H1 (cell line): ENCODE results near the gene CD79A. TPM values are rescaled to one million over a fixed set of nuclear protein-coding genes. Genes with fewer than 3 reads are reported as not detected.

ENCODE experiments used
- CTCF ChIA-PET: fragments of 300-600 bp; sonication (Branson Sonifier 250); formaldehyde crosslinking; loops from one replicate; lab custom pipeline; 2021; ENCODE audit not compliant: partially characterized antibody; lab: Charles Lee
- POLR2A ChIA-PET: fragments of 300-600 bp; sonication (Branson Sonifier 250); formaldehyde crosslinking; loops from one replicate; lab custom pipeline; 2021; ENCODE audit warnings: inconsistent platforms; ENCODE audit not compliant: partially characterized antibody; lab: Charles Lee
- DNase-seq, 2 experiments: peaks; one replicate each; pipeline versions ENCODE4 v3.0.0 to v3.0.0-alpha.2; 2010 to 2022; ENCODE audit warnings: low spot score in 2 of 2, low read depth in 1 of 2, mixed read lengths in 1 of 2
- FAIRE-seq: peaks from 2 replicates; lab custom pipeline; 2011; peaks lifted over from hg19 to GRCh38; lab: Jason Lieb, UNC
- H2AFZ ChIP-seq: 2 replicates; pipeline ENCODE4 v1.8.1; 2012; ENCODE audit warnings: low read length, inconsistent platforms
- H2AK5ac ChIP-seq: 2 replicates; pipeline ENCODE4 v1.6.1; 2013; ENCODE audit warnings: low read depth, low read length
- H2BK120ac ChIP-seq: replicated peaks from 2 replicates; pipeline ENCODE3; 2013; ENCODE audit warnings: low read depth, low read length, inconsistent platforms
- H2BK12ac ChIP-seq: 2 replicates; pipeline ENCODE4 v1.6.1; 2013; ENCODE audit warnings: low read depth, low read length
- H2BK15ac ChIP-seq: 2 replicates; pipeline ENCODE4 v1.6.1; 2013; ENCODE audit warnings: low read length
- H2BK20ac ChIP-seq: 2 replicates; pipeline ENCODE4 v1.6.1; 2013; ENCODE audit warnings: low read length
- H2BK5ac ChIP-seq: 2 replicates; pipeline ENCODE4 v1.6.1; 2013; ENCODE audit warnings: low read depth, low read length
- H3K14ac ChIP-seq: 2 replicates; pipeline ENCODE4 v1.6.1; 2013; ENCODE audit warnings: inconsistent platforms; ENCODE audit not compliant: insufficient read length
- H3K18ac ChIP-seq: 2 replicates; pipeline ENCODE4 v1.6.1; 2013; ENCODE audit warnings: low read length; ENCODE audit errors: extremely low read depth
- H3K23ac ChIP-seq: 2 replicates; pipeline ENCODE4 v1.6.1; 2013; ENCODE audit warnings: inconsistent platforms; ENCODE audit not compliant: insufficient read length
- H3K23me2 ChIP-seq: 2 replicates; pipeline ENCODE4 v1.6.1; 2013; ENCODE audit warnings: low read depth, low read length
- H3K27ac ChIP-seq: 2 replicates; pipeline ENCODE4 v1.6.1; 2011; ENCODE audit warnings: low read depth, low read length, inconsistent platforms
- H3K27me3 ChIP-seq, 4 experiments: replicated peaks in 1 of 4; 1 replicate in 1 of 4; 2 replicates in 3 of 4; pipeline versions ENCODE4 v1.6.1 to v1.8.1; 2011 to 2013; ENCODE audit warnings: low read length in 3 of 4, mild to moderate bottlenecking in 3 of 4, inconsistent platforms in 2 of 4, mixed read lengths in 2 of 4, moderate library complexity in 1 of 4; ENCODE audit not compliant: control insufficient read depth in 3 of 4, insufficient read depth in 3 of 4; ENCODE audit errors: extremely low read depth in 1 of 4
- H3K36me3 ChIP-seq, 4 experiments: 2 replicates each; pipeline versions ENCODE4 v1.6.1 to v1.8.1; 2011 to 2013; ENCODE audit warnings: mild to moderate bottlenecking in 4 of 4, low read length in 3 of 4, moderate library complexity in 2 of 4, control low read depth in 1 of 4, inconsistent platforms in 1 of 4; ENCODE audit not compliant: insufficient read depth in 4 of 4, control insufficient read depth in 2 of 4
- H3K4ac ChIP-seq: replicated peaks from 2 replicates; pipeline ENCODE3; 2013; ENCODE audit warnings: low read length, low read depth, mixed read lengths, inconsistent platforms; ENCODE audit not compliant: insufficient read length
- H3K4me1 ChIP-seq, 4 experiments: replicated peaks in 1 of 4; 1 replicate in 1 of 4; 2 replicates in 3 of 4; pipeline versions ENCODE4 v1.6.1 to v1.8.1; 2011 to 2013; ENCODE audit warnings: low read length in 3 of 4, inconsistent platforms in 2 of 4, mixed read lengths in 1 of 4; ENCODE audit not compliant: insufficient read depth in 4 of 4, control insufficient read depth in 3 of 4
- H3K4me2 ChIP-seq, 2 experiments: 2 replicates each; pipeline versions ENCODE4 v1.6.1 to v1.8.1; 2011 to 2013; ENCODE audit warnings: low read depth in 2 of 2, low read length in 2 of 2, control low read depth in 1 of 2, inconsistent platforms in 1 of 2, mild to moderate bottlenecking in 1 of 2; ENCODE audit not compliant: insufficient read depth in 1 of 2
- H3K4me3 ChIP-seq, 4 experiments: fragments of 200-600, 300-600 bp in 1 of 4; sonication (generic), shearing (Covaris generic), sonication (Bioruptor Twin) in 1 of 4; 2 replicates each; pipeline versions ENCODE4 v1.5.1 to v1.8.1; 2011 to 2016; ENCODE audit warnings: low read length in 4 of 4, low read depth in 3 of 4, control low read depth in 2 of 4, inconsistent platforms in 2 of 4, mild to moderate bottlenecking in 2 of 4, mixed read lengths in 1 of 4, moderate library complexity in 1 of 4; ENCODE audit not compliant: insufficient read depth in 2 of 4; ENCODE audit errors: extremely low read depth in 1 of 4
- H3K56ac ChIP-seq: replicated peaks from 2 replicates; pipeline ENCODE3; 2013; ENCODE audit warnings: low read depth, mild to moderate bottlenecking, mixed read lengths, low read length, inconsistent platforms; ENCODE audit not compliant: insufficient read length
- H3K79me1 ChIP-seq: 2 replicates; pipeline ENCODE4 v1.6.1; 2013; ENCODE audit warnings: low read depth, low read length, control low read depth
- H3K79me2 ChIP-seq, 2 experiments: 2 replicates each; pipeline versions ENCODE4 v1.6.1 to v1.8.1; 2012 to 2013; ENCODE audit warnings: low read length in 2 of 2, mild to moderate bottlenecking in 2 of 2, inconsistent platforms in 1 of 2; ENCODE audit not compliant: insufficient read depth in 2 of 2, control insufficient read depth in 1 of 2
- H3K9ac ChIP-seq, 4 experiments: replicated peaks in 1 of 4; 1 replicate in 1 of 4; 2 replicates in 3 of 4; pipeline versions ENCODE4 v1.6.1 to v1.8.1; 2011 to 2013; ENCODE audit warnings: low read depth in 3 of 4, low read length in 3 of 4, control low read depth in 2 of 4, mild to moderate bottlenecking in 2 of 4, moderate library complexity in 2 of 4, inconsistent platforms in 1 of 4; ENCODE audit errors: extremely low read depth in 1 of 4
- H3K9me3 ChIP-seq, 2 experiments: 2 replicates each; pipeline versions ENCODE4 v1.6.1 to v1.8.1; 2012 to 2013; ENCODE audit warnings: mild to moderate bottlenecking in 2 of 2, moderate library complexity in 2 of 2, control low read depth in 1 of 2, inconsistent platforms in 1 of 2, low read depth in 1 of 2, low read length in 1 of 2, mixed read lengths in 1 of 2; ENCODE audit not compliant: insufficient read depth in 2 of 2
- H4K20me1 ChIP-seq, 2 experiments: replicated peaks in 1 of 2; 2 replicates each; pipeline versions ENCODE3 to v1.8.1; 2011 to 2013; ENCODE audit warnings: inconsistent platforms in 2 of 2, low read length in 2 of 2, mild to moderate bottlenecking in 1 of 2; ENCODE audit not compliant: insufficient read depth in 2 of 2, control insufficient read depth in 1 of 2
- H4K5ac ChIP-seq: 2 replicates; pipeline ENCODE4 v1.6.1; 2013; ENCODE audit warnings: low read length, low read depth, mixed read lengths, inconsistent platforms; ENCODE audit not compliant: insufficient read length
- H4K8ac ChIP-seq: 2 replicates; pipeline ENCODE4 v1.8.0; 2013; ENCODE audit warnings: mild to moderate bottlenecking, moderate library complexity, low read length, inconsistent platforms; ENCODE audit not compliant: insufficient read depth; ENCODE audit errors: extremely low read depth
- H4K91ac ChIP-seq: replicated peaks from 2 replicates; pipeline ENCODE3; 2013; ENCODE audit warnings: low read length, mixed read lengths, inconsistent platforms; ENCODE audit not compliant: insufficient read length
- BCL11A ChIP-seq, 2 experiments: IDR thresholded peaks; one replicate each; pipeline ENCODE4 v1.6.1; 2011; ENCODE audit warnings: low read depth in 2 of 2, low read length in 2 of 2, mild to moderate bottlenecking in 2 of 2
- CBX8 ChIP-seq: fragments of 300-800, 300-1000 bp; sonication (generic); IDR thresholded peaks from 2 replicates; pipeline ENCODE4 v1.7.1; 2016; ENCODE audit warnings: low read depth, low read length, borderline replicate concordance
- GABPA ChIP-seq: IDR thresholded peaks from 2 replicates; pipeline ENCODE4 v1.6.1; 2011; ENCODE audit warnings: mild to moderate bottlenecking, low read length, moderate library complexity, borderline replicate concordance; ENCODE audit not compliant: insufficient read depth
- POLR2AphosphoS5 ChIP-seq: IDR thresholded peaks from 2 replicates; pipeline ENCODE4 v1.6.1; 2011; ENCODE audit warnings: low read depth, low read length
- SIX5 ChIP-seq: IDR thresholded peaks from 2 replicates; pipeline ENCODE4 v1.6.1; 2011; ENCODE audit warnings: mild to moderate bottlenecking, low read depth, low read length
- TEAD4 ChIP-seq: IDR thresholded peaks from 2 replicates; pipeline ENCODE4 v1.6.1; 2012; ENCODE audit warnings: low read depth, low read length, inconsistent platforms, mixed read lengths
- ZNF274 ChIP-seq: IDR thresholded peaks from 2 replicates; pipeline ENCODE4 v1.7.0; 2012; ENCODE audit warnings: low read length, borderline replicate concordance; ENCODE audit errors: extremely low read depth
- WGBS, 2 experiments: shearing (Covaris generic) in 1 of 2; methylation state at CpG; one replicate each; pipeline versions ENCODE4 v1.1.6 to v1.1.7; 2013 to 2015; ENCODE audit warnings: low lambda C conversion rate in 2 of 2, mixed read lengths in 2 of 2, inconsistent platforms in 1 of 2, low coverage in 1 of 2, missing lambda C conversion rate in 1 of 2; ENCODE audit not compliant: insufficient replicate concordance in 2 of 2, insufficient coverage in 1 of 2, insufficient read length in 1 of 2; ENCODE audit errors: extremely low coverage in 1 of 2, missing lambda C conversion rate in 1 of 2; 5-methylcytosine and 5-hydroxymethylcytosine counted together
- polyA plus RNA-seq, 7 experiments: library from polyadenylated mRNA; depleted of rRNA in 3 of 7; stranded (reverse) in 5 of 7; unstranded in 2 of 7; fragments of >200 nt in 5 of 7; fragments of 200-250 nt in 2 of 7; gene quantifications; 1 replicate in 5 of 7; 2 replicates in 1 of 7; 4 replicates in 1 of 7; pipeline versions ENCODE4 v1.2.1 to v1.2.3, GENCODE V29; 2011 to 2013; ENCODE audit warnings: missing spikeins in 2 of 7, mixed read lengths in 2 of 7
- total RNA-seq: library from RNA; stranded (reverse); fragmentation: NEBNext Ultra II Directional; extraction: Animal tissue kit (Norgen Biotek cat#: 25700); gene quantifications from 2 replicates; pipeline ENCODE4 v1.2.1, GENCODE V29; 2021
- TF ChIP-seq, protein P1 (sequence below), 3 experiments: IDR thresholded peaks; 1 replicate in 2 of 3; 2 replicates in 1 of 3; pipeline versions ENCODE4 v1.5.1 to v1.6.1; 2011; ENCODE audit warnings: low read length in 3 of 3, mild to moderate bottlenecking in 3 of 3, inconsistent platforms in 2 of 3, low read depth in 1 of 3, moderate library complexity in 1 of 3; ENCODE audit not compliant: insufficient read depth in 1 of 3; ENCODE audit errors: control extremely low read depth in 1 of 3

Gene CD79A
- total and polyA plus RNA-seq, 2 of the 8 experiments (the other 6 are each of a cell fraction or from before 2014, with no cell fraction given), result 0.54 to 0.77 TPM

DNA sequence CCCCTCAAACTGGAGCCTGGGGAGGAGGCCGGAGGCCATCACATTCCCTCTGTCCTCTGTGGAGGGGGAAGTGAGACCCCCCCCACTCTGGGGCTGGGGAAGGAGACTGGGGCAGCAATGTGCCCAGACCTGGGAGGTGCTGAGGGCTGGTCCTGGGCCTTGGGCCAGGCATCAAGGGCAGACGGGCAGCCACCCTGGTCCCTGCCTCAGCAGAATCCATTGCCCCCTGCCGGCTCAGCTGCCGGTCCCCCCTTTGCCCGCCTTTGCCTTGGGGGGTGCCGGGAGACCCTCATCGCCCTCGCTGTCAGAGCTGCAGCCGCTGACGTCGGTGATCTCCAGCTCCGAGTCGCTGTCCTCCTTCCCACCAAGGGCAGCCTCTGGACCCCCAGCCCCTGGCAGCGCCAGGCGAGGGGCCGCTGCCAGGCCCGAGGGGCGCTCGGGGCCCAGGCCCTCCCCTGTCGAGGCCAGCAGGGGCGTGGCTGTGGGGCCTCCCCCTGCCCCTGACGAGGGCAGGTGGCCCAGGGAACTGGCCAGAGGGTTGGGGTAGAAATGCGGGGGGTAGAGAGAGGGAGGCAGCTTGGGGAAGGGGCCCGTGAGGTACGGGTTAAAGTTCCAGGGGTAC lies 31.0 kb downstream of the CD79A start:
- DNase-seq (no peak), FAIRE-seq (no peak)
- 93% methylated on average over 24 of the region's 25 CpGs; no CpG with 5 or more reads in 1 of the 2 experiments for WGBS, 2 experiments
- Histone ChIP-seq H3K14ac (no peak overlapping the region), H3K27me3 (peaks cover 29 to 39% (median 36%) of the 10 kb centered on the region in 4 experiments), H3K23ac (no peak overlapping the region), H3K18ac (no peak overlapping the region), H3K27ac (no peak overlapping the region), H3K4me3 (no peak overlapping the region), H3K79me1 (peaks cover 2% of the 10 kb centered on the region; the same call in 1 of the 2 replicates), H2BK15ac (no peak overlapping the region), H3K36me3 (peaks cover 0 to 10% (median 6%) of the 10 kb centered on the region in 4 experiments), H3K4me1 (peaks cover 0 to 9% (median 2%) of the 10 kb centered on the region in 4 experiments; a peak in 5 of 7 replicates), H3K9ac (no peak overlapping the region), H3K9me3 (no peaks in the 10 kb centered on the region), H3K4ac (no peak overlapping the region), H2BK12ac (no peak overlapping the region), H4K91ac (no peak overlapping the region), H3K4me2 (no peak overlapping the region), H2AK5ac (no peak overlapping the region), H2BK5ac (no peak overlapping the region), H2BK20ac (no peak overlapping the region), H4K8ac (no peak overlapping the region), H3K79me2 (no peaks in the 10 kb centered on the region), H2BK120ac (no peak overlapping the region), H2AFZ (no peak overlapping the region), H4K20me1 (peaks cover 6 to 22% of the 10 kb centered on the region in 2 experiments), H4K5ac (no peak overlapping the region), H3K23me2 (peaks cover 2% of the 10 kb centered on the region; the same call in 1 of the 2 replicates), H3K56ac (no peak overlapping the region)
- CTCF ChIA-PET, result interaction anchor here (0.7 to 3.0 kb wide), 4 partner anchors 13 to 23 kb away, joined by 3 to 11 read pairs (median 4); no protein-coding TSS in a partner anchor
- TF ChIP-seq CBX8, result no peak
- TF ChIP-seq SIX5, result no peak
- TF ChIP-seq BCL11A (IDR thresholded peaks at IDR 0.05; ENCODE audit: low read depth in 2 of 2, low read length in 2 of 2), result no peak
- no peak for TF ChIP-seq TEAD4
- TF ChIP-seq ZNF274, result no peak
- no peak for TF ChIP-seq GABPA
- no peak for TF ChIP-seq POLR2AphosphoS5
- TF ChIP-seq, protein P1, sequence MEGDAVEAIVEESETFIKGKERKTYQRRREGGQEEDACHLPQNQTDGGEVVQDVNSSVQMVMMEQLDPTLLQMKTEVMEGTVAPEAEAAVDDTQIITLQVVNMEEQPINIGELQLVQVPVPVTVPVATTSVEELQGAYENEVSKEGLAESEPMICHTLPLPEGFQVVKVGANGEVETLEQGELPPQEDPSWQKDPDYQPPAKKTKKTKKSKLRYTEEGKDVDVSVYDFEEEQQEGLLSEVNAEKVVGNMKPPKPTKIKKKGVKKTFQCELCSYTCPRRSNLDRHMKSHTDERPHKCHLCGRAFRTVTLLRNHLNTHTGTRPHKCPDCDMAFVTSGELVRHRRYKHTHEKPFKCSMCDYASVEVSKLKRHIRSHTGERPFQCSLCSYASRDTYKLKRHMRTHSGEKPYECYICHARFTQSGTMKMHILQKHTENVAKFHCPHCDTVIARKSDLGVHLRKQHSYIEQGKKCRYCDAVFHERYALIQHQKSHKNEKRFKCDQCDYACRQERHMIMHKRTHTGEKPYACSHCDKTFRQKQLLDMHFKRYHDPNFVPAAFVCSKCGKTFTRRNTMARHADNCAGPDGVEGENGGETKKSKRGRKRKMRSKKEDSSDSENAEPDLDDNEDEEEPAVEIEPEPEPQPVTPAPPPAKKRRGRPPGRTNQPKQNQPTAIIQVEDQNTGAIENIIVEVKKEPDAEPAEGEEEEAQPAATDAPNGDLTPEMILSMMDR (IDR thresholded peaks at IDR 0.05; ENCODE audit: control extremely low read depth in 1 of 3, insufficient read depth in 1 of 3, low read depth in 1 of 3, low read length in 3 of 3), result no peak
- POLR2A ChIA-PET, result interaction anchor here (1.0 to 13.1 kb wide), 5 partner anchors 8 to 40 kb away, joined by 3 to 167 read pairs (median 7); partner anchors contain the start of gene ERFL
